Left lobe of liver (tissue), 2 donors: ENCODE measurements around the gene RBP2. TPM values are rescaled to one million over a fixed set of nuclear protein-coding genes. Genes with fewer than 3 reads are reported as not detected.

Experiments used
- ATAC-seq: fragments of 200-7000 bp; cut with Tn5 transposase; one replicate; pipeline ENCODE4 v1.9.1; 2020; ENCODE audit warnings: mild to moderate bottlenecking, moderate library complexity
- DNase-seq: peaks from one replicate; pipeline ENCODE4 v3.0.0-alpha.2; 2020; ENCODE audit warnings: low spot score
- total RNA-seq: library from RNA; stranded (reverse); gene quantifications from one replicate; pipeline ENCODE4 v1.2.1, GENCODE V29; 2021
- donor health status: DM: no; HTN: no; CAD: no; lungs with moderate emphysema.
- donor health status: DM: no; HTN: yes; CAD: no.

Gene RBP2
- total RNA-seq, 1 donor from 2014 or later, result not detected

DNA sequence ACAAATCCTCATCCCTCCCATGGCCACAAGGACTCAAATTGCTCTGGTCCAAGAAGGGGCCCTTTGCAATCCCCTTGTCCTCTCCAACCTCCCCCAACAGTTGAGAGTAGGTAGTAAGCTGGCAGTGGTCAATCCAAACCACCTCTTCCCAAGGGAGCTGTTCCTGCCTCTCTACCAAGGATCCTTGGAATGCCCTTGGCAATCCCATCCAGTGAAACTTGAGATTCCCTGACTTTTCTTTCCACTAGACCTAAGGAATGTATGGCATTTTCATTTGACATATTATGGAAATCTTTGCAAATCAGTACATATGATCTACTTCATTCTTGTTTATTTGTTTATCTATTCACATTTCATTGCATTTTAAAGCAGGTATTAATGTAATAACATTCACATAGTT lies 4.8 kb upstream of the RBP2 start:
- no peak for ATAC-seq
- DNase-seq, result no peak

GRCh38 chr3:139480585-139480984 lies 4.3 kb upstream of the RBP2 start:
- DNase-seq (no peak), ATAC-seq (no peak)

- DNase-seq, result no peak
- ATAC-seq, result no peak
Measured at GRCh38 chr3:139477710-139478640, 1.7 kb upstream of the RBP2 start.

GRCh38 chr3:139473155-139473771 lies 3.1 kb downstream of the RBP2 start:
- ATAC-seq (peak; percentile 27), DNase-seq (no peak)

GRCh38 chr3:139472380-139473010 lies 3.8 kb downstream of the RBP2 start:
- ATAC-seq (no peak), DNase-seq (no peak)

- no peak for DNase-seq
- ATAC-seq, result no peak
Measured at GRCh38 chr3:139470199-139470598, 6.1 kb downstream of the RBP2 start.

- peak; percentile 92 for ATAC-seq
- peak; percentile 57 for DNase-seq
Measured at GRCh38 chr3:139468399-139468798, 7.9 kb downstream of the RBP2 start.

DNA sequence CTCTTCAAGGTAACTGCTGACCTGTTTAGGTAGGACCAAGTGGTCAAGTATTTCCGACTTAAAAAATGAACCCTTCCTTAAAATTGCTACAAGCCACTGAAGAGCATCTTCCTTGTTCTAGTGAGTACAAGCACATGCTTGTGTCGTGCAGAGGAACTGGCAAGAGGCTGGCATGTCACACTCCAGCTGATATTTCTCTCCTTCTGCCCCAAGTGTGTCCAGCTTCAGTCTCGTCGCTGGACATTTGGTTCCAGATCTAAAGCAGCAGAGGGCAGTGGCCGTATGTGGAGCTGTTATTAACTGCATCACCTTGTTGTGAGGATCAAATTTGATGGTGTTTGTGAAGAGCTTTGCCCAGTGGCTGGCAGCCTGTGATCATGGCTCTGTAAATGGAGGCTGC lies 10.0 kb downstream of the RBP2 start:
- DNase-seq, result no peak
- no peak for ATAC-seq

- DNase-seq (no peak), ATAC-seq (no peak)
Measured at GRCh38 chr3:139465636-139466035, 10.7 kb downstream of the RBP2 start.

DNA sequence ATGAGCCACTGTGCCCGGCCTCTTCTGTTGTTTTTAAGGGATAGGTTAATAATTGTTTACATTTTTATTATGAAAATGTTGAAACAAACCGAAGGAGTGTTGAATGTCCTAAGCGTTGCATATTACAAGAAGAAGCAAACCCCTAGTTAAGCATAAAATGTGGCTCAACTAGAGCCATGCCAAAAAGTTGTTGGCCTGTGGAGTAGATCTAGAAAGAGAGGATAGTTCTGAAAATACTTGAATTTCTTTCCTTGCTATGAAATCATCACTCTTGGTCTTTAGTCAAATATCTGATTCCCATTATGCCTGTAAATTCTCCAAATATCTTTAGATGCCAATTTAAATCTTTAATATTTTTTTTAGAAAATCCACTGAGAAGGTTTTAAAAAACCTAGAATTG lies 12.8 kb downstream of the RBP2 start:
- ATAC-seq (no peak), DNase-seq (no peak)

DNA sequence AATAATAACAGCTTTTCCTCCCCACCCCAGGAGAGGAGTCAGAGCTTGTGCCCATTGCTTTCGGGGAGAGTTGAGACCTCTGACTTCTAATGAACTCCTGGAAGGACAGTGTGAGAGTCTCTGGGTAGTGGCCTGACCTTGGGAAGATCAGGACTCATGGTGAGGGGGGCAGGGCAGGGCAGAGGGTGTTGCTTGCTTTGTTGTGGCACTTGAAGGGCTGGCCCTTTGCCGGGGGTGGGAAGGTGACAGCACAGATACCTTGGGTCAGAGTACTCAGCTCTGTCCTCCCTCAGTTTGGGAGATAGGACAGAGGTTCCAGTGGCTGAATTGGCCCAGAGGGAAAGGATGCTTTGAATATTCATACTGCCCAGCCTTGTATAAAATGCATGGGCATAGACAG lies 15.8 kb downstream of the RBP2 start:
- ATAC-seq (no peak), DNase-seq (no peak)

DNA sequence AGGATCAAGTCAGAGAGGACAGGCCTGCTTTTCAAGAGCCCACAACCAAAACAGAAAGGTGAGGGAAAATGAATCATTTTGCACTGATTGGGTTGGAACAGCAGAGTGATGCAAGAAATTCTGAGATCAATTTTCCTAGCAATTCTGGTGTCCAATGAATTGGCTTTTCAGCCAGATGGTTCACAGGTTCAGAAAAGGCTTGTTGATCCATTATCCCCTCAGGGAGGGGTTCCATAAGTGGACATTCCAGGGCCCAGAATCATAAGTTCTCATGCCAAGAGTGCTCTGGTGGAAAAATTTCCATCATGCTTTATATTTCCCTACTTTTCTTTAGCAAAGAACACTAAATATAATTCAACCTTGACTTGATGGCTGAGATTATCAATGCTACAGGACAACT lies 16.2 kb downstream of the RBP2 start:
- ATAC-seq (no peak), DNase-seq (no peak)

DNA sequence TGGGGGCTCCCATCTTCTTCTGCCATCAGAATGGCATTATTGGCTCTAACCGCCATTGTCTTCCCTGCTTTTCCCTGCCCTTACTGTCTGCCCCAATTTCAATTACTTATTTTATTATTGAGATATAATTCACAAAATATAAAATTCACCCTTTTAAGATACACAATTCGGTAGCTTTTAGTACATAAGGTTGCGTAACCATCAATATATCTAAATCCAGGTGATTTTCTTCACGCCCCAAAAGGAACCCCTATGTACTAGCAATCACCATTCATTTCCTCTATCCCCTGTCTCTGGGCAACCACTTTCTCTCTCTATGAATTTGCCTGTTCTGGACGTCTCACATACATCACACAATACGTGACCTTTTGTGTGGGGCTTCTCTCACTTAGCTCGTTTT lies 18.0 kb downstream of the RBP2 start:
- DNase-seq, result no peak
- ATAC-seq, result no peak

- DNase-seq, result no peak
- no peak for ATAC-seq
Measured at GRCh38 chr3:139457066-139457465, 19.2 kb downstream of the RBP2 start.

DNA sequence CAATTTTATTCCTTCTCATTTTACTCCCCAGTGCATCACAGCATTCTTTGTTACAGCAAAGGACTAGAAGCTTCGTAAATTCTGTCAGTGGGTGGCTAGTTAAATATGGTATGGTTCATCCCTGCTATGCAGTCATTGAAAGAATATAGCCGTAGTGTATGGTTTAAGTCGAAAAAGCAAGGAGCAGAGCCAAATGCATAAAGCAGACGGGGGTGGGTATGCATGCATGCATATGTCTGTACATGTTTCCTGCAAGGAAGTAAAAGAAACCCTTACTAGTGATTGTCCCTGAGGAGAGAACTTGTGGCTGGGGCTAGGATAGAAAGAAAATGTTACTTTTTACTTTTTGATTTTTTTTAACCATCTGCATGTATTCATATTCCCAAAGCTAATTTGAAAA lies 19.9 kb downstream of the RBP2 start:
- ATAC-seq (no peak), DNase-seq (no peak)

GRCh38 chr3:139455855-139456254 lies 20.5 kb downstream of the RBP2 start:
- ATAC-seq (no peak), DNase-seq (no peak)

GRCh38 chr3:139455206-139455605 lies 21.1 kb downstream of the RBP2 start:
- DNase-seq (no peak), ATAC-seq (no peak)

DNA sequence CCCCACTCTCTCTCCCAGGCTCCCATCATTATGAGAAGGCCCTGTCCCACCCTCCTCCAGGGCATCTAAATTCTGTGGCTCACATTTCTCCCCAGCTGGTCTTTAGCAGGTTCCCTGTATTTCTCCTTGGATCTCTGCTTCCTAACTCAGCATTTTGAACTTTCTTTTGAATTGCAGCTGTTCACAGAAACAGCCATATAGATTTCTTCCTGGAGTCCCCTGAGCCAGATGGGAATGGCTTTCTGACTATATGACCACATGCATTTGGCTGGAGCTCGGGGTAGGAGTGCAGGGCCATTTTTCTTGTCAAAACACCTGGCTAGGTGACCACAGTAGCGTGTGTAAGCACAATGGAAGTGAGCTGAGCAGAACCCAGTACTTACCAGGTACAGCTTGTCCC lies 22.0 kb downstream of the RBP2 start:
- DNase-seq, result no peak
- no peak for ATAC-seq

DNA sequence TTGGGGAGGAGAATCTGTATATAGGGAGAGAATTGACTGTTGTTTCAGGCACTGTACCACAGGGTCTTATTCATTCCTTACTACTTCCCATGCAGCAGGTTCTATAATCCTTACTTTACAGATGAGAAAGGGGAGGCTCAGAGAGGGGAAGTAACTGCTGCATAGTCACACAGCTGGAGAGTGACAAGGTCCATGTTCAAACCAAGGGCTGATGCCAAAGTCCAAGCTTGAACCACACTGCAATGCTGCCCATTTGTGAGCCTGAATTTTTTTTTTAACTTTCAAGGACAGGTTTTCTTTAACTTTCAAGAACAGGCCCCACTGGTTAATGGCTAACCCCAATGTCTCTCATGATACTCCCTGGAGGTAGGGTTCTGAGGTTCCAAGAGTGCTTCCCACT lies 26.2 kb downstream of the RBP2 start:
- no peak for DNase-seq
- no peak for ATAC-seq

- no peak for DNase-seq
Measured at GRCh38 chr3:139449566-139449965, 26.8 kb downstream of the RBP2 start.

GRCh38 chr3:139448104-139448503 lies 28.2 kb downstream of the RBP2 start:
- no peak for DNase-seq
- ATAC-seq, result no peak

More at GRCh38 chr3:139449566-139449965, 26.8 kb downstream of the RBP2 start:
- no peak for ATAC-seq

DNA sequence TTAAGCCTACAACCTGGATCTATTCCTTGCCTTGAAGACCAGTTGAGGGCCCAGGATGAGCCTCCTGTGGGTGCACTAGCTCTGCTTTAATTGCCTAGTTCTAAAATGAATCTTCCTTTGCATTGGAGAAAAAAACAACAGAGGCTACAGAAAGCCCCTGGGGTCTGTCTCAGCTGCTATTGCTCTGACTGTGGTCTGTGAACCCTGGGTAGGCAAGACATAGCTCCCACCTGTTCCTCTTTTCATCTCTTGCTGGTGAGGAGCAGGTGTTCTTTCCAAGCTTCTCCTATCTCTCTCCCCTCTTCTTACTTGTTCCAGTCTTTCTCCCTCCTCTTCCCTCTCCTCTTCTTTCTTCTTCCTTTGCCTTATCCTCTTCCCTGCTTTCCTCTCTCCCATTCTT lies 28.8 kb downstream of the RBP2 start:
- ATAC-seq (no peak), DNase-seq (no peak)
